Endothelial cell of umbilical vein (primary cell): ENCODE measurements around the gene PPP3CA.

Experiments
- EZH2 ChIP-seq: IDR thresholded peaks from 2 replicates; pipeline ENCODE4 v1.6.1; 2012; ENCODE audit warnings: borderline replicate concordance, low read depth, mild to moderate bottlenecking, moderate library complexity, low read length, inconsistent platforms; ENCODE audit not compliant: severe bottlenecking
- FOS ChIP-seq: IDR thresholded peaks from 2 replicates; pipeline ENCODE4 v1.6.1; 2011; ENCODE audit warnings: mild to moderate bottlenecking, low read length, moderate library complexity, borderline replicate concordance; ENCODE audit not compliant: insufficient read depth
- JUN ChIP-seq: IDR thresholded peaks from 2 replicates; pipeline ENCODE4 v1.6.1; 2011; ENCODE audit warnings: borderline replicate concordance, low read depth; ENCODE audit not compliant: insufficient read length, insufficient read depth
- POLR2A ChIP-seq: IDR thresholded peaks from 2 replicates; pipeline ENCODE4 v1.6.1; 2012; ENCODE audit warnings: low read depth, mild to moderate bottlenecking, control low read depth, low read length
- POLR2AphosphoS5 ChIP-seq: IDR thresholded peaks from 2 replicates; pipeline ENCODE4 v1.6.1; 2012; ENCODE audit warnings: low read depth, mild to moderate bottlenecking, control low read depth, low read length, moderate library complexity; ENCODE audit not compliant: insufficient read depth
- TF ChIP-seq, protein P1 (sequence below), 2 donors: IDR thresholded peaks; 1 replicate in 1 of 2; 2 replicates in 1 of 2; pipeline ENCODE4 v1.5.1; 2011; ENCODE audit warnings: low read length in 2 of 2, mild to moderate bottlenecking in 2 of 2, moderate library complexity in 2 of 2, control low read depth in 1 of 2, inconsistent platforms in 1 of 2, low read depth in 1 of 2; ENCODE audit not compliant: insufficient read depth in 1 of 2; ENCODE audit errors: extremely low read depth in 1 of 2
- TF ChIP-seq, protein P2 (sequence below): IDR thresholded peaks from 2 replicates; pipeline ENCODE4 v1.6.1; 2011; ENCODE audit not compliant: insufficient read depth, insufficient read length

DNA sequence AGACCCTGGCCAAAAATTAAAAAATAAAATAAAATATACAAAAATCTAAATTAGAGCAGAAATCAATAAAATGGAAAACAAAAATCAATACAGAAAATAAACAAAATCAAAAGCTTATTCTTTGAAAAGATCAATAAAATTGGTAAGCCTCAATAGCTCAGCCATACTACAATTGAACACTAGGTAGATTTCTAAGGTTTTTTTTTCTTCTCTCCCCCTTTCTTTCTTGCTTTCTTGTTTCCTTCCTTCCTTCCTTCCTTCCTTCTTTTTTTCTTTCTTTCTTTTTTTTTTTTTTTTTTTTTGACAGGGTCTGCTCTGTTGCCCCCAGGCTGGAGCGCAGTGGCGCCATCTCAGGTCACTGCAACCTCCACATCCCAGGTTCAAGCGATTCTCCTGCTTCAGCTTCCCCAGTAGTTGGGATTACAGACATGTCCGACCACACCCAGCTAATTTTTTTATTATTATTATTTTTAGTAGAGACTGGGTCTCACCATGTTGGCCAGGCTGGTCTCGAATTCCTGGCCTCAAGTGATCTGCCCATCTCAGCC is 23.4 kb upstream of the PPP3CA start:
- TF ChIP-seq, protein P1, sequence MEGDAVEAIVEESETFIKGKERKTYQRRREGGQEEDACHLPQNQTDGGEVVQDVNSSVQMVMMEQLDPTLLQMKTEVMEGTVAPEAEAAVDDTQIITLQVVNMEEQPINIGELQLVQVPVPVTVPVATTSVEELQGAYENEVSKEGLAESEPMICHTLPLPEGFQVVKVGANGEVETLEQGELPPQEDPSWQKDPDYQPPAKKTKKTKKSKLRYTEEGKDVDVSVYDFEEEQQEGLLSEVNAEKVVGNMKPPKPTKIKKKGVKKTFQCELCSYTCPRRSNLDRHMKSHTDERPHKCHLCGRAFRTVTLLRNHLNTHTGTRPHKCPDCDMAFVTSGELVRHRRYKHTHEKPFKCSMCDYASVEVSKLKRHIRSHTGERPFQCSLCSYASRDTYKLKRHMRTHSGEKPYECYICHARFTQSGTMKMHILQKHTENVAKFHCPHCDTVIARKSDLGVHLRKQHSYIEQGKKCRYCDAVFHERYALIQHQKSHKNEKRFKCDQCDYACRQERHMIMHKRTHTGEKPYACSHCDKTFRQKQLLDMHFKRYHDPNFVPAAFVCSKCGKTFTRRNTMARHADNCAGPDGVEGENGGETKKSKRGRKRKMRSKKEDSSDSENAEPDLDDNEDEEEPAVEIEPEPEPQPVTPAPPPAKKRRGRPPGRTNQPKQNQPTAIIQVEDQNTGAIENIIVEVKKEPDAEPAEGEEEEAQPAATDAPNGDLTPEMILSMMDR (IDR thresholded peaks at IDR 0.05; ENCODE audit: extremely low read depth in 1 of 2, insufficient read depth in 1 of 2, low read depth in 1 of 2, low read length in 2 of 2): no peak
- TF ChIP-seq FOS (no peak), POLR2A (no peak), POLR2AphosphoS5 (no peak), EZH2 (no peak), JUN (no peak)
- TF ChIP-seq, protein P2, sequence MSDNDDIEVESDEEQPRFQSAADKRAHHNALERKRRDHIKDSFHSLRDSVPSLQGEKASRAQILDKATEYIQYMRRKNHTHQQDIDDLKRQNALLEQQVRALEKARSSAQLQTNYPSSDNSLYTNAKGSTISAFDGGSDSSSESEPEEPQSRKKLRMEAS: no peak
